ENCODE results near the gene TPBGL. TPM values are rescaled to one million over a fixed set of nuclear protein-coding genes. Genes with fewer than 3 reads are reported as not detected.

Gene TPBGL
- total RNA-seq, 4 donors from 2014 or later: 0.09 TPM; not detected in 3

DNA sequence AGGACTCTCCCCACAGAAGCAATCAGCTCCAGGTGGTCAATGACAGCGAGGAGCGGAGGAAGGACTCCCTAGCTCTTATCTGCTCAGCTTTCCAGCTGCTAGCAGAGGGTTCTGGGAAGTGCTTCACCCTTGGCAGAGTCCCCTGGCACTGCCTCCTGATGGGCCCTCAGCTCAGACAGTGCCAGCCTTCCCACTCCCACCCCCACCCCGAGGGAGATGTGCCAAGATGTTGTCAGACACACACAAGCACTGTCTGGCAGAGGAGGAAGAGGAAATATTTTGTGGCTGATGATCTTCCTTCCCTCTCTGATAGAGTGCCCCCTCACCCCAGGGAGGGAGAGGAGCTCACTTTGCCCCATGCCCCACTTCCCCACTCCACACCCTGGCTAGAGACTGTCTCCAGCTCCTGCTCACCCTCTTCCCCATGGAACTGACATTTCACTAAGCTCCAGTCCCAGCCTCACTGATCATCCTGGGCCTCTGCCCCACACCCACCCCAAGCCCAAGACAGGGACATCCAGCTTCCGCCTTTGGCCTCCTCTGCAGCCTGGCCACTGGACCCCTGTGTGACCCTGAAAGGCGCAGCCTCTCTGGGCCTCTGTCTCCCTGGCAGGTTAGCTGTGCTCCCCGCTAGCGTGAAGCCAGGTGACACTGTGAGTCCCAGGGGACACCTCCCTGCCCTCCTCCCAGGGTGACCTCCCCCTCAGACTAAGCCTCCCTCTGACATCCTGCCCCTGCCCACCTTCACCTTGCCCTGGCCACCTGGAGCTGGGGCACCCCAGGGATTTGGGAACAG is 45.2 kb upstream of the TPBGL start:
- no peak for TF ChIP-seq POLR2A (IDR thresholded peaks at IDR 0.05)
- TF ChIP-seq, protein P1, sequence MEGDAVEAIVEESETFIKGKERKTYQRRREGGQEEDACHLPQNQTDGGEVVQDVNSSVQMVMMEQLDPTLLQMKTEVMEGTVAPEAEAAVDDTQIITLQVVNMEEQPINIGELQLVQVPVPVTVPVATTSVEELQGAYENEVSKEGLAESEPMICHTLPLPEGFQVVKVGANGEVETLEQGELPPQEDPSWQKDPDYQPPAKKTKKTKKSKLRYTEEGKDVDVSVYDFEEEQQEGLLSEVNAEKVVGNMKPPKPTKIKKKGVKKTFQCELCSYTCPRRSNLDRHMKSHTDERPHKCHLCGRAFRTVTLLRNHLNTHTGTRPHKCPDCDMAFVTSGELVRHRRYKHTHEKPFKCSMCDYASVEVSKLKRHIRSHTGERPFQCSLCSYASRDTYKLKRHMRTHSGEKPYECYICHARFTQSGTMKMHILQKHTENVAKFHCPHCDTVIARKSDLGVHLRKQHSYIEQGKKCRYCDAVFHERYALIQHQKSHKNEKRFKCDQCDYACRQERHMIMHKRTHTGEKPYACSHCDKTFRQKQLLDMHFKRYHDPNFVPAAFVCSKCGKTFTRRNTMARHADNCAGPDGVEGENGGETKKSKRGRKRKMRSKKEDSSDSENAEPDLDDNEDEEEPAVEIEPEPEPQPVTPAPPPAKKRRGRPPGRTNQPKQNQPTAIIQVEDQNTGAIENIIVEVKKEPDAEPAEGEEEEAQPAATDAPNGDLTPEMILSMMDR (IDR thresholded peaks at IDR 0.05): no peak
- H3K27ac ChIP-seq: peak overlapping the region in 1 of 4 donors; percentile 49
- intact Hi-C loops (cut with DNase I): no loop called here
- no peaks in the 10 kb centered on the region for H3K27me3 ChIP-seq
- H3K4me1 ChIP-seq: peaks cover 22 to 57% (median 29%) of the 10 kb centered on the region in 3 donors
- H3K9me3 ChIP-seq: no peaks in the 10 kb centered on the region
- 50 to 89% methylated on average over 3 to 5 of the region's 7 CpGs for WGBS, 2 donors
- DNase-seq: no peak
- no peak overlapping the region for H3K4me3 ChIP-seq
- peaks cover 0 to 10% (median 0%) of the 10 kb centered on the region in 3 donors for H3K36me3 ChIP-seq

DNA sequence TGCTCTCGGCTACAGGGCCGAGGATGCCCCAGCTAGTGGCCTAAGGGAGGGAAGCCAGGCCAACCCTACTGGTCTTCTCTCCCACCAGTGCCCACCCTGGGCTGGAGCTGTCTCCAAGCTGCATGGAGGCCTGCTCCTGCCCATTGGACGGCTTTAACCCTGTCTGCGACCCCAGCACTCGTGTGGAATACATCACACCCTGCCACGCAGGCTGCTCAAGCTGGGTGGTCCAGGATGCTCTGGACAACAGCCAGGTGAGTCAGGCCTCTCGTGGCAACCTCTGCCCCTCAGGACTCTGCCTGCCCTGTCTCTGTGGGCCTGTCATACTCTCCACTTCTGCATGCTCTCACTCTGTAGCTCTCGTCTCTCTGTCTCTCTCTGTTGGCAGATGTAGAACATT is 44.1 kb upstream of the TPBGL start:
- peaks cover 19 to 46% (median 22%) of the 10 kb centered on the region in 3 donors for H3K4me1 ChIP-seq
- 51 to 68% methylated on average over 4 to 8 of the region's 8 CpGs for WGBS, 2 donors
- H3K4me3 ChIP-seq: no peak overlapping the region
- TF ChIP-seq, protein P1 (IDR thresholded peaks at IDR 0.05): no peak
- no peak for TF ChIP-seq POLR2A (IDR thresholded peaks at IDR 0.05)
- H3K9me3 ChIP-seq: no peaks in the 10 kb centered on the region
- H3K36me3 ChIP-seq: peaks cover 0 to 15% (median 0%) of the 10 kb centered on the region in 3 donors
- intact Hi-C loops (cut with DNase I): no loop called here
- no peaks in the 10 kb centered on the region for H3K27me3 ChIP-seq
- no peak overlapping the region for H3K27ac ChIP-seq
- DNase-seq: no peak

DNA sequence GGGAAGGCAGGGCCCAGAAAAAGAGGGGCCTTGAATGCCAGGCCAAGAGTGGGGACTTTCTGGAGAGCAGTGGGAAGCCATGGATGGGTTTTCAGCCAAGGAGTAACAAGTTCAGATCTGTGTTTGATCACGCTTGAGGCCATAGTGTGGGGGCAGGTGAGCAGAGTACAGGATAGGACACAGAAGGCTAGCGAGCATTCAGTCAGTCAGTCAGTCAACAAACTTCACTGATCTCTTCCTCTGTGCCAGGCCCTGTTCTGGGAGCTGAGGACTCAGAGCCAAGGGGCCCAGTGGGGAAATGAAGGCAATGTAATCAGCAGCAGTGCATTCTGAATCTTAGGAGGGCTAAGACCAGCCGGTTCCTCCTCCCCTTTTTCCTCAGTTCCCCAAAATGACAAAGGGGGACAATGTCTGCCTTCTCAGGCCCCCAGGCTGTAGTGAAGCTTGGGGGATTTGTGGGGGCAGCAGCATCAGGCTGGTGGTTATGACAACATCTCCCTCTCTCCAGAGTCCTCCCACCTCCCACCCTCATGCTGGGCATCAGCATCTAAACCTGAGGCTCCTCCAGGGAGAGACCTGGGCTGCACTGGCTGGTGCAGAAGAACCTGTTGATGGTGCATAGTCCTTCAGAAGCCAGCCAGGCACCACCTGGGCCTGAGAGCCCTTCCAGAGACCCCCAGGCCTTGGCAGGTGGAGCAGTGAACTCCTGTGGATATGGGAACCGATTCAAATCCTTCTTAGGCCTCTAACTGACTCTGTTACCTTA is 42.9 kb upstream of the TPBGL start:
- Histone ChIP-seq H3K27me3 (no peaks in the 10 kb centered on the region), H3K4me3 (no peak overlapping the region), H3K36me3 (peaks cover 0 to 15% (median 0%) of the 10 kb centered on the region in 3 donors), H3K4me1 (peaks cover 16 to 40% (median 22%) of the 10 kb centered on the region in 3 donors), H3K27ac (no peak overlapping the region), H3K9me3 (no peaks in the 10 kb centered on the region)
- WGBS, 2 donors: 61 to 69% methylated on average over 4 of the region's 4 CpGs
- TF ChIP-seq POLR2A (IDR thresholded peaks at IDR 0.05): no peak
- TF ChIP-seq, protein P1 (IDR thresholded peaks at IDR 0.05): no peak
- DNase-seq: no peak
- intact Hi-C loops (cut with DNase I): no loop called here

DNA sequence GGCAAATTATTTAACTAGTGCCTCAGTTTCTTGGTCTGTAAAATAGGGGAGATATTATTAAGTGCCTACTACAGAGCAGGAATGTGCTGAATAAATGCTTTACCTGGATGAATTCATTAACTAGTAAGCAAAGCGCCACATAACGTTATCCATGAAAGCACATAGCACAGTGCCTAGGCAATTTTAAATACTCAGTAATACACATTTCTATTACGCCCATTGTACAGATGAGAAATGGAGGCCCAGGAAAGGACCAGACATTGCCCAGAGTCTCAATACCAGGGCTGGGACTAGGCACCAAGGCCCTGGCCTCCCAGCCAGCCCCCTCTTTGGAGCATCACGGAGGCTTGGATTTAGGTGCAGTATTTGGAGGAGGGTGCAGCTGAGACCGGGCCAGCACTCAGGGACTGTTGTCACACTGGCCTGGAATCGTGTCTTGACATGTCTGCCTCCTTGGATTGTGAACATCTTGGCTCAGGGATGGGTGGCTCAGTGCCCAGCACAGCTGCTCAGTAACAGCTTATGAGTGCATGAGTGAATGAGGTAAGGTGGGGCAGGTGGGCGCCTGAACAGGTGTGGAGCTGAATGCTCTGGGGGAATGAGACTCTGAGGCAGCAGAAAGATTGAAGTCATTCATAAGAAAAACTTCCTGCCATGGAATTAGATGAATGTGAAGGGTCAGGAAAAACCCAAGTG is 42.1 kb upstream of the TPBGL start:
- 50 to 53% methylated on average over 7 of the region's 7 CpGs for WGBS, 2 donors
- TF ChIP-seq, protein P1 (IDR thresholded peaks at IDR 0.05): no peak
- TF ChIP-seq POLR2A (IDR thresholded peaks at IDR 0.05): no peak
- Histone ChIP-seq H3K9me3 (no peaks in the 10 kb centered on the region), H3K4me1 (peaks cover 16 to 39% (median 22%) of the 10 kb centered on the region in 3 donors), H3K27me3 (no peaks in the 10 kb centered on the region), H3K4me3 (no peak overlapping the region), H3K27ac (no peak overlapping the region), H3K36me3 (peaks cover 0 to 15% (median 0%) of the 10 kb centered on the region in 3 donors)
- intact Hi-C loops (cut with DNase I): no loop called here
- DNase-seq: no peak
